Measurements from ENCODE around the gene PTGES2.

DNA sequence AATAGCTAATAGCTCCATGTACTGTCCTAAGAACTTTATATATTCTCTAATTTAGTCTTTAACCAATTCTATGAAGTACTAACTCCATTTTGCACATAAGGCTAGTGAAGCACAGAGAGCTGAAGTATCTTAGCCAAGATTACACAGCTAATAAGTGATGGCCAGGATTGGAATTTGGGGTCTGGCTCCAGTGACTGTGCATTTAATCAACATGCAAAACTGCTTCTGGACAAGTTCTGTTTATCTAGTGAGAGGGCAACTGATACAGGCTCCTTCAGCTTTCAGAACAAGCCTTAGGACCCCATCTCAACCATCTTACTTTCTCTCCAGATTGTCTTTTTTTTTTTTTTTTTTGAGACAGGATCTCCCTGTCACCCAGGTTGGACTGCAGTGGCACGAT, 38.2 kb downstream of the PTGES2 start:
- TF ChIP-seq, protein P1, sequence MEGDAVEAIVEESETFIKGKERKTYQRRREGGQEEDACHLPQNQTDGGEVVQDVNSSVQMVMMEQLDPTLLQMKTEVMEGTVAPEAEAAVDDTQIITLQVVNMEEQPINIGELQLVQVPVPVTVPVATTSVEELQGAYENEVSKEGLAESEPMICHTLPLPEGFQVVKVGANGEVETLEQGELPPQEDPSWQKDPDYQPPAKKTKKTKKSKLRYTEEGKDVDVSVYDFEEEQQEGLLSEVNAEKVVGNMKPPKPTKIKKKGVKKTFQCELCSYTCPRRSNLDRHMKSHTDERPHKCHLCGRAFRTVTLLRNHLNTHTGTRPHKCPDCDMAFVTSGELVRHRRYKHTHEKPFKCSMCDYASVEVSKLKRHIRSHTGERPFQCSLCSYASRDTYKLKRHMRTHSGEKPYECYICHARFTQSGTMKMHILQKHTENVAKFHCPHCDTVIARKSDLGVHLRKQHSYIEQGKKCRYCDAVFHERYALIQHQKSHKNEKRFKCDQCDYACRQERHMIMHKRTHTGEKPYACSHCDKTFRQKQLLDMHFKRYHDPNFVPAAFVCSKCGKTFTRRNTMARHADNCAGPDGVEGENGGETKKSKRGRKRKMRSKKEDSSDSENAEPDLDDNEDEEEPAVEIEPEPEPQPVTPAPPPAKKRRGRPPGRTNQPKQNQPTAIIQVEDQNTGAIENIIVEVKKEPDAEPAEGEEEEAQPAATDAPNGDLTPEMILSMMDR (IDR thresholded peaks at IDR 0.05; ENCODE audit: poor library complexity, severe bottlenecking): no peak
- TF ChIP-seq POLR2AphosphoS5 (IDR thresholded peaks at IDR 0.05): no peak
- no peak for TF ChIP-seq MXI1 (conservative IDR thresholded peaks at IDR 0.05; ENCODE audit: poor library complexity, severe bottlenecking)
- no peak for TF ChIP-seq EP300 (conservative IDR thresholded peaks at IDR 0.05; ENCODE audit: poor library complexity, severe bottlenecking)
- TF ChIP-seq EZH2 (IDR thresholded peaks at IDR 0.05; ENCODE audit: borderline replicate concordance, insufficient read depth, low read length, poor library complexity, severe bottlenecking): no peak
- no peak for TF ChIP-seq SMC3 (conservative IDR thresholded peaks at IDR 0.05; ENCODE audit: poor library complexity)
- no peak for TF ChIP-seq RAD21 (conservative IDR thresholded peaks at IDR 0.05)
- TF ChIP-seq TAF1 (IDR thresholded peaks at IDR 0.05; ENCODE audit: low read depth): no peak

All from neural cell (in vitro differentiated cells).